GM19372 (cell line): Measurements from ENCODE around the gene AQP9.
"Not testable (repeated sequence)": the region's sequence is repeated elsewhere in the genome, so short reads cannot be mapped to it uniquely, and the experiment has no call there.

Experiments
- ATAC-seq: cut with Tn5 transposase; IDR thresholded peaks from one replicate; pipeline ENCODE4 v1.9.1; 2021; ENCODE audit warnings: mild to moderate bottlenecking, low read depth, moderate library complexity; ENCODE audit not compliant: unreplicated experiment

AQP9 gene

GRCh38 chr15:58175955-58176354 lies 37.8 kb downstream of the AQP9 start:
- ATAC-seq, result no peak

GRCh38 chr15:58178668-58179067 lies 40.5 kb downstream of the AQP9 start:
- no peak for ATAC-seq

DNA sequence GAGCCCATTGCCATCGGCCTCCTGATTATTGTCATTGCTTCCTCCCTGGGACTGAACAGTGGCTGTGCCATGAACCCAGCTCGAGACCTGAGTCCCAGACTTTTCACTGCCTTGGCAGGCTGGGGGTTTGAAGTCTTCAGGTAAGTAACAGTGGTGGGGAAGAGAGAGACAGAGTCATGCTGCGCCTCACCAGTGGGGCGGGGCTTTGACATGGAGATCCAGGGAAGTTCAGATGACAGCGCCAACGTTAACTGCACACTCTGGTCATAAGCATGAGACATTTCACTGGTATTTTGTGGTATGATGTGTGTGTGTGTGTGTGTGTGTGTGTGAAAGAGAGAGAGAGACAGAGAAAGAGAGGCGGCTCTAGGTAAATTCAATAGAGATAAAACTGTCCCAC lies 41.0 kb downstream of the AQP9 start:
- no peak for ATAC-seq

DNA sequence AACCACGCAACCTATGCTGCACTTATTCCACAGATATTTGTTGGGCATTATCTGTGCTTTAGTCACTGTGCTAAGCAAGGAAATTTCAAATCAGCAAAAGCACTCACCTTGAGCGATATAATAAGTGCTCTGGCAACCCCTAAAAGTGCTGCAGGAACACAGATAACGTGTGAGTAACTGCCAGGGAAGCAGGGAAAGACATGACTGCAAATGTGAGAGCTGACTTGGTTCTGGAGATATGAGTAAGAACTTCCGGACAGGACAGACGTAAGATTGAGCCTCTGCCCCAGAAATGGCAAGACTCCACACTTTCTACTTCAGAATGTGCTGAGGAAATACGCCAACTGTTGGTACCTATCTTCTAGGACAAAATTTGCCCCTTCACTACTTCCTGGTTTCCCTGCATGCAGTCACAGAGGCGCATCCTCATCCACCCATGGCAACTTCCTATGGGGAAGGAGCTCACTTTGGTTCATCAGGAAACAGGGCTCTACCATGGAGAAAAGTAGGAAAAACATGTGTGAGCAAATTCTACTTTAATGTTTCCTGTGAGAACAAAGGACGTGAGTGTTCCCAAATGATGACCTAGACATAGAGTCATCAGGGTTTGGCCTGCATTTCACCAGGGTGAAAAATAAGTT lies 41.7 kb downstream of the AQP9 start:
- no peak for ATAC-seq

GRCh38 chr15:58182460-58183163 lies 44.4 kb downstream of the AQP9 start:
- no peak for ATAC-seq

GRCh38 chr15:58185439-58185838 lies 47.3 kb downstream of the AQP9 start:
- ATAC-seq, result no peak

DNA sequence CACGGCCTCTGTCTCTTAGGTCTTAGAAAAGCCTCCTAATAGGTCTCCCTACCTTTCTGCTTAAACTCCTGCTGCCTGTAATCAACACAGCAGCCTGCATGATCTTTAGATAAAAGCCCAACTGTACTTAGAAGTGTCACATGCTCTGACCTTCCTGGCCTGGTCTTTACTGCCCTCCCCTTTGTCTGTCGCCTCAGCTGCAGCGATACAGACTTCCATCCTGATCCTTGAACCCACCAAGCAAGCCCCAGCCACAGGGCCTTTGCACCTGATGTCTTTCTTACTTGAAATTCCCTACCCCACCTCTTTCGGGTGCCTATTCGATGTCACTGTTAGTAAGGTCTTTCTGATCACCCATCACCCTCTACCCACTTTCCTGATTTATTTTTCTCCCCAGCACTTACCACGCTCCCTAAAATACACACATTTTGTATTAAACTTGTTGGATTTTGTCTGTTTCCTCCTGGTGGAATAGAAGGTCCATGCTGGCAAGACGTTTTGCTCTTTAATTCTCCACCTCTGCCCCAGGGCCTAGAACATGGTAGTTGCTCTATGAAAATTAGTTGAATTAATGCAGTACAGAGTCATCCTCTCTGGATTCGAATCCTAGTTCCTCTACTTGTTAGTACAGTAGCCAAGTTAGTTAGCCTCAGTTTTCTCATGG lies 51.1 kb downstream of the AQP9 start:
- no peak for ATAC-seq

DNA sequence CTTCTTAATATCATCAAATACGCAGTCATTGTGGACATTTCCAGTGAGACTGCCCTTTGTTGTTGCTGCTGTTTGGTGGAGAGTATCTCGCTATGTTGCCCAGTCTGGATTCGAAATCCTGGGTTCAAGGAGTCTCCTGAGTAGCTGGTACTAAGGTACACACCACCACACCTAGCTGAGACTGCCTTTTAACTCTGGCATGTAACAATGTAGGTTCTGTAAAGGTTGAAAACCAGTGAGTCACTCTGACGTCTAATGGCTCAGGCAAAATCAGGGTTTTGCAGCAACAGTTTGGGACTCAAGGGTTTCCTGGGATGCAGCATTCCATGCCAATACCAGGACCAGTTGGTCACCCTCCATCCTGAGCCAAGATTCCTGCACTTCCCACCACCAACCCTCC lies 52.2 kb downstream of the AQP9 start:
- ATAC-seq, result no peak

DNA sequence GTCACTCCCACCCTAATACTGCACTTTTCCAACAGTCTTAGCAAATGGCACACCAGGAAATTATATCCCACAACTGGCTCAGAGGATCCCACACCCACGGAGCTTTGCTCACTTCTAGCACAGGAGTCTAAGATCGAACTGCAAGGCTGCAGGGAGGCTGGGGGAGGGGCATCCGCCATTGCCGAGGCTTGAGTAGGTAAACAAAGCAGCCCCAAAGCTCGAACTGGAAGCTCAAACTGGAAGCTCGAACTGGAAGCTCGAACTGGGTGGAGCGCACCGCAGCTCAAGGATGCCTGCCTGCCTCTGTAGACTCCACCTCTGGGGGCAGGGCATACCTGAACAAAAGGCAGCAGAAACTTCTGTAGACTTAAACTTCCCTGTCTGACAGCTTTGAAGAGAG lies 55.5 kb downstream of the AQP9 start:
- not testable (repeated sequence) for ATAC-seq

DNA sequence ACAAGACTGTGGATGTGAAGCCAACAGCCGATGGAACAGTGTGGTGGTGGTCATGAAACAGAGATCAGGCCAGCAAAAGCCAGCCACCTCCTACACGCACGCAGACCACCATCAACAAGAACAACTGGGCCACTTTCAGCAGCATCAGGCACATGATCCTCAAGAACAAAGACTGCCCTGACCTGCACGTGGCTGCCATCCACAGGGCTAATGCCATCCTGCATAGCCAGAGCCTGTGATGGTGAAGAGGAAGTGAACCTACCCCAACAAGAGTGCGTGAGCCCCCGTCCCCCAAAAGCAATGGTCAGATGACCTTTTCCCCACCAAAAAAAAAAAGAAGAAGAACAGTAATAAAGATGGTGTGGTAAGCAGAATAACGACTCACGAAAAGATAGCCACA lies 62.6 kb downstream of the AQP9 start:
- ATAC-seq, result no peak

- ATAC-seq, result no peak
Measured at GRCh38 chr15:58201516-58201915, 63.3 kb downstream of the AQP9 start.

DNA sequence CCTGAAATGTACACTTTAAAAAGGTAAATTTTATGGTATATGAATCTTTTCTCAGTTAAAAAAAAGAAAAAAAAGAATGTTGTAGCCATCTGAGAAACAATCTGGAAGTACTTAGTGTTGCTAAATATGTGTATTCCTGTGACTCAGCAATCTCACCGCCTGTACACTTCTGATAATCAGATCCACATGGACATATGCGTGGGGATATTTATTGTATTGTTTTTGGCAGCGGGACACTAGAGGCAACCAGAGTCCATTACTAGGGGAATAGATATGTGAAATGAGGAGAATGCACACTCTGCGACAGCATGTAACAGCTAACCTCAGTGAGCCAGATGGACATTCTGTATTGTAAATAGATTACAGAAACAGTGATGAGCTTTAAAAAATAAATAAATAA lies 65.4 kb downstream of the AQP9 start:
- no peak for ATAC-seq

DNA sequence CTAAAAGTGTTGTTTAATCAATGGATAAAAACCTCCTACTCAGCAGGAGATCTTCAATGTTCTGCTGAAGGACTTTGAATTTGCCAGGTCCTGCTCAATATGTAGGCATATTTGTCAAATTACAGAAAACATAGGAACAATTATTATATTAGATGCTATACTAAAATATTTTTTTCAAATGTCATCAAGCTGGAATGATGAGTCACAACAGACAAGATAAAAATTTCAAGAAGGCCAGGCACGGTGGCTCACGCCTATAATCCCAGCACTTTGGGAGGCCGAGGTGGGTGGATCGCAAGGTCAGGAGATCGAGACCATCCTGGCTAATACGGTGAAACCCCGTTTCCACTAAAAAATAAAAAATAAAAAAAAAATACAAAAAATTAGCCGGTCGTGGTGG lies 68.0 kb downstream of the AQP9 start:
- ATAC-seq, result no peak

DNA sequence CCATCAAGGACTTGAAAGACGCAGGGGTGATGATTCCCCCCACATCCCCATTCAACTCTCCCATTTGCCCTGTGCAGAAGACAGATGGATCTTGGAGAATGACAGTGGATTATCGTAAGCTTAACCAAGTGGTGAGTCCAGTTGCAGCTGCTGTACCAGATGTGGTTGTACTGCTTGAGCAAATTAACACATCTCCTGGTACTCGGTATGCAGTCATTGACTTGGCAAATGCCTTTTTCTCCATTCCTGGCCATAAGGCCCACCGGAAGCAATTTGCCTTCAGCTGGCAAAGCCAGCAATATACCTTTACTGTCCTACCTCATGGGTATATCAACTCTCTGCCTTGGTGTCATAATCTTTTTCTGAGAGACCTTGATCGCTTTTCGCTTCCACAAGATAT lies 70.0 kb downstream of the AQP9 start:
- not testable (repeated sequence) for ATAC-seq

- ATAC-seq, result not testable (repeated sequence)
Measured at GRCh38 chr15:58209007-58209481, 70.9 kb downstream of the AQP9 start.

DNA sequence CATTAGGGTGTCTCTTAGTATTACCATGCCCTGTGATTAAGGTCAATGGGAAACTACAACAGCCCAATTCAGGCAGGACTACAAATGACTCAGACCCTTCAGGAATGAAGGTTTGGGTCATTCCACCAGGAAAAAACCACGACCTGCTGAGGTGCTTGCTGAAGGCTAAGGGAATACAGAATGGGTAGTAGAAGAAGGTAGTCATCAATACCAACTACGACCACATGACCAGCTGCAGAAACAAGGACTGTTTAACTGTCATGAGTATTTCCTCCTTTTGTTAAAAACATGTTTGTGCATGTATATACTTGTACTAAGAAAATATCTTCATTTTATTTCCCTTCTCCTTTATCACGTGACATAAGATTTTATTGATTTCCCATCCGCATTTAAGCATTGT lies 71.8 kb downstream of the AQP9 start:
- not testable (repeated sequence) for ATAC-seq

GRCh38 chr15:58212909-58213526 lies 74.8 kb downstream of the AQP9 start:
- ATAC-seq, result no peak

DNA sequence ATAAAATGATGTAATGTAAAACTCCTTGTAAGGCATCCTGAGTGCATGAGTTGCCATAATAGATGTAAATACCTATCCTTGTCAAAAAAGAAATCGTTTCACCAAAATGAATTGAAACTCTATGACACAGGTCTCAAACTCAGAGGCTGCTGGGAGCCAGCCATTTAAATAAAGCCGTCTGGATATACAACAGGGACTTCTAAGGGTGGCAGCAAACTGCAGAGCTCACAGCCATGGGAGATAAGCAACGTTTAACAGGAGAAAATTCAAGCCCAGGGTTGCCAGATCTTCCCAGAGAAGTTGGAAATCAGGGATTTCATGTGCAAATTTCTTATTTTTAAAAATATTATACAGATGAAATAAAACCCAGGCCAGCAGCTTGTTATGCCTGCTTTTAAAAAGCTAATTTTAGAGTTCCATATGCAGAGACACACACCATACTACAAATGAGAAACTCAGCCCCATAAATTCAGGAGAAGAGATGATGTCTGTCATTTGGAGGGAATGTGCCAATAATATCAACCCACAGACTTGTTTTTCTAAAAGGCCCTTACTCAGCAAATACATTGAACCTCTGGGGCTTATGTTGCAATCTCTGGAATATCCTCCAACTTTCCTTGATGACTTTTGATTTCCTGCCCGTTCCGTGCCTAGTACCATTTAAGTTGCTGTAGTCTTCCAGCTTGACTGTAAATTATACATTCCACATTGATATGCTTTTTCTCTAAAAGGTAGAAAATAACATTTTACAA lies 75.6 kb downstream of the AQP9 start:
- no peak for ATAC-seq

- no peak for ATAC-seq
Measured at GRCh38 chr15:58214591-58215340, 76.6 kb downstream of the AQP9 start.

DNA sequence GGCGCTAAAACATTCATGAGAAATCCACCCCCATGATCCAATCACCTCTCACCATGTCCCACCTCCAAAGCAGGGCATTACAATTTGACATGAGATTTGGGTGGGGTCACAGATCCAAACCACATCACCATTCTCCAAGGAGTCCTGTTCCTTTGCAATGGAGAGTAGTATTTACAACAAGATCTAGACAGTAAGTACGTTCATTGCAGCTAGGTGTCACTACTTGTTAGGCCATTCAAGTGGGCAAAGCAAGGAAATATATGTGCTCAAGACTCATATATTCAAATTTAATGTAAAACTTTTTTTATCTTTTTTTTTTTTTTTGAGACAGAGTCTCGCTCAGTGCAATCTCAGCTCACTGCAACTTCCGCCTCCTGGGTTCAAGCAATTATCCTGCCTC lies 79.3 kb downstream of the AQP9 start:
- ATAC-seq, result no peak
